ENCODE data around the gene ZNF746. TPM values are rescaled to one million over a fixed set of nuclear protein-coding genes. Genes with fewer than 3 reads are reported as not detected.

ZNF746 gene
- polyA plus RNA-seq, 3 donors = 7.5 to 25.6 (median 8.1) TPM

- no peak overlapping the region for H3K27ac Mint-ChIP-seq
- H3K4me2 ChIP-seq (replicated peaks; ENCODE audit: extremely low read depth, low read length, poor library complexity, severe bottlenecking) = peak overlapping the region; percentile 95
- no peak for DNase-seq
- intact Hi-C loops (cut with micrococcal nuclease) = no loop called here
- peaks cover 8 to 38% of the 10 kb centered on the region in 2 donors for H3K27me3 ChIP-seq (ENCODE audit: control insufficient read depth in 2 of 2, insufficient read depth in 2 of 2, low read length in 2 of 2)
- peak overlapping the region; percentile 99 for H2AFZ ChIP-seq (ENCODE audit: insufficient read depth, low read depth, low read length, poor library complexity, severe bottlenecking)
- H3K9me3 ChIP-seq (replicated peaks in 1 of 2; ENCODE audit: control insufficient read depth in 1 of 2, insufficient read depth in 1 of 2, low read length in 2 of 2) = peaks cover 0 to 5% of the 10 kb centered on the region in 2 donors
- H3K79me2 ChIP-seq (ENCODE audit: insufficient read depth, low read length) = peaks cover 5% of the 10 kb centered on the region
- H3K9ac ChIP-seq (ENCODE audit: insufficient read depth, low read length, poor library complexity, severe bottlenecking) = peak overlapping the region; percentile 38
- H3K27me3 Mint-ChIP-seq (ENCODE audit: low read depth in 3 of 3) = peaks cover 24 to 40% (median 26%) of the 10 kb centered on the region in 3 donors
- peaks cover 14 to 19% of the 10 kb centered on the region in 2 donors for H3K36me3 Mint-ChIP-seq
- H3K27ac ChIP-seq (ENCODE audit: low read depth in 1 of 2, low read length in 2 of 2) = no peak overlapping the region
- H4K20me1 ChIP-seq (ENCODE audit: insufficient read depth, low read length) = peaks cover 24% of the 10 kb centered on the region
- peak overlapping the region; percentile 38 to 86 (median 55) for H3K4me3 ChIP-seq (replicated peaks in 1 of 3; ENCODE audit: low read depth in 2 of 3, low read length in 3 of 3)
- H3K4me1 ChIP-seq (ENCODE audit: control insufficient read depth in 1 of 2, insufficient read depth in 2 of 2, low read length in 2 of 2) = peaks cover 13 to 25% of the 10 kb centered on the region in 2 donors
- H3K36me3 ChIP-seq (replicated peaks in 1 of 2; ENCODE audit: control insufficient read depth in 1 of 2, insufficient read depth in 2 of 2, low read length in 2 of 2) = peaks cover 11 to 20% of the 10 kb centered on the region in 2 donors
- H3K4me3 Mint-ChIP-seq = peak overlapping the region; percentile 30 to 34
- H3K4me1 Mint-ChIP-seq = peaks cover 25% of the 10 kb centered on the region
- 3% methylated on average over 145 of the region's 145 CpGs for WGBS (ENCODE audit: insufficient coverage)
- peaks cover 0 to 7% (median 0%) of the 10 kb centered on the region in 7 donors for H3K9me3 Mint-ChIP-seq
- TF ChIP-seq CTCF (IDR thresholded peaks at IDR 0.05) = no peak
These were observed 37.8 kb downstream of the ZNF746 start for GRCh38 chr7:149459540-149460452.

GRCh38 chr7:149459201-149459539, 38.4 kb downstream of the ZNF746 start:
- H4K20me1 ChIP-seq (ENCODE audit: insufficient read depth, low read length) = peaks cover 24% of the 10 kb centered on the region

More at GRCh38 chr7:149459201-149459539, 38.4 kb downstream of the ZNF746 start:
- Histone ChIP-seq H3K36me3 (replicated peaks in 1 of 2; ENCODE audit: control insufficient read depth in 1 of 2, insufficient read depth in 2 of 2, low read length in 2 of 2) (peaks cover 17 to 26% of the 10 kb centered on the region in 2 donors), H3K4me1 (ENCODE audit: control insufficient read depth in 1 of 2, insufficient read depth in 2 of 2, low read length in 2 of 2) (peaks cover 13 to 25% of the 10 kb centered on the region in 2 donors), H3K79me2 (ENCODE audit: insufficient read depth, low read length) (peaks cover 5% of the 10 kb centered on the region), H3K4me2 (replicated peaks; ENCODE audit: extremely low read depth, low read length, poor library complexity, severe bottlenecking) (peak overlapping the region; percentile 76), H3K27ac (ENCODE audit: low read depth in 1 of 2, low read length in 2 of 2) (no peak overlapping the region), H3K27me3 (ENCODE audit: control insufficient read depth in 2 of 2, insufficient read depth in 2 of 2, low read length in 2 of 2) (peaks cover 8 to 32% of the 10 kb centered on the region in 2 donors), H3K9ac (ENCODE audit: insufficient read depth, low read length, poor library complexity, severe bottlenecking) (peak overlapping the region; percentile 38), H3K9me3 (replicated peaks in 1 of 2; ENCODE audit: control insufficient read depth in 1 of 2, insufficient read depth in 1 of 2, low read length in 2 of 2) (peaks cover 0 to 5% of the 10 kb centered on the region in 2 donors), H3K4me3 (replicated peaks in 1 of 3; ENCODE audit: low read depth in 2 of 3, low read length in 3 of 3) (peak overlapping the region in 1 of 3 experiments; percentile 62), H2AFZ (ENCODE audit: insufficient read depth, low read depth, low read length, poor library complexity, severe bottlenecking) (no peak overlapping the region)
- no peak for DNase-seq
- no peak for TF ChIP-seq CTCF (IDR thresholded peaks at IDR 0.05)
- intact Hi-C loops (cut with micrococcal nuclease) = no loop called here
- peak overlapping the region; percentile 76 to 77 for H3K4me3 Mint-ChIP-seq
- H3K27me3 Mint-ChIP-seq (ENCODE audit: low read depth in 3 of 3) = peaks cover 19 to 35% (median 22%) of the 10 kb centered on the region in 3 donors
- H3K4me1 Mint-ChIP-seq = peaks cover 25% of the 10 kb centered on the region
- H3K27ac Mint-ChIP-seq = peak overlapping the region in 1 of 7 donors; percentile 18
- 52% methylated on average over 14 of the region's 17 CpGs for WGBS (ENCODE audit: insufficient coverage)
- H3K9me3 Mint-ChIP-seq = peaks cover 0 to 7% (median 0%) of the 10 kb centered on the region in 7 donors
- H3K36me3 Mint-ChIP-seq = peaks cover 19 to 24% of the 10 kb centered on the region in 2 donors

Measured in CD14-positive monocyte (primary cell).